Liver (tissue), 3 donors: ENCODE data around the gene ZMAT2.

Source experiments
- CTCF ChIP-seq: fragments of 150-350 bp; IDR thresholded peaks from 2 replicates; pipeline ENCODE4 v1.5.1; 2017; ENCODE audit warnings: improper control_type of control experiment, low read depth, low read length; ENCODE audit not compliant: missing input control
- REST ChIP-seq: IDR thresholded peaks from 2 replicates; pipeline ENCODE4 v1.6.1; 2016; ENCODE audit warnings: antibody characterized with exemption, mild to moderate bottlenecking
- SP1 ChIP-seq: IDR thresholded peaks from 2 replicates; pipeline ENCODE4 v1.6.1; 2018; ENCODE audit warnings: antibody characterized with exemption, mild to moderate bottlenecking
- donor health status: healthy.
- donor health status: healthy.

- no peak for TF ChIP-seq SP1
- no peak for TF ChIP-seq CTCF
- TF ChIP-seq REST: no peak
Observed at GRCh38 chr5:140741967-140742366, 41.7 kb downstream of the ZMAT2 start.
